ENCODE measurements around the gene PTK6.

The PTK6 gene

DNA sequence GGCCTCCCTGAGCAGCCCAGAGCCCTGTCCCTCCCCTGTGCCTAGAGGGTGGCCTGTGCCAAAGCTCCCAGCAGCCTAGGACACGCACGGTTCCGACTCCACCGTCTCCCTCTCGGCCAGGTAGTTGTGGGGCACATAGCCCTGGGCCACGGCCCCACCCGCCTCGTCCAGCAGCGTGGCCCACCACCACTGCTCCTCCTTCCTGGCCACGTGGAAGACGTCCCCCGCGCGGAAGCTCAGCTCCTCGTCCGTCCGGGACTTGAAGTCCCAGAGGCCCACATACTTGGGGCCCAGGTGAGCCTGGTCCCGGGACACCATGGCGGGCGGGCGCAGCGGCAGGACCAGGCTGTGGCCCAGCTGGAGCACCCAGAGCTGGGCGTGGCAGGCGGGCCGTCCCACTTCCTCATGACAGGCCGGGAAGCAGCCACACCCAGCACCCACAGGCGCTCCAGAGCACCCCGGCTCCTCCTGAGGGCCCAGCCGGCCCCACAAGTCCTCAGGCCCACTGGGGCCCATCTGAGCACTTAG lies at the start of gene PTK6:
Gene PTK6 (minus strand): TSS at position 380 of the 528 bp plus-strand sequence. CDS start 62 bp downstream, at position 318.
- Histone ChIP-seq H3K36me3 (ENCODE audit: control insufficient read depth, low read length) (no peaks in the 10 kb centered on the region), H3K27me3 (ENCODE audit: control insufficient read depth, low read length) (no peaks in the 10 kb centered on the region), H4K20me1 (ENCODE audit: control insufficient read depth, insufficient read depth, low read depth, low read length) (no peaks in the 10 kb centered on the region), H3F3A (ENCODE audit: control insufficient read depth, insufficient read depth) (no peaks in the 10 kb centered on the region), H3K4me1 (ENCODE audit: control insufficient read depth, low read length) (peaks cover 25% of the 10 kb centered on the region), H3K9me3 (ENCODE audit: control insufficient read depth, insufficient read depth, low read length) (no peaks in the 10 kb centered on the region), H3K9me2 (replicated peaks; ENCODE audit: control insufficient read depth, low read length) (no peaks in the 10 kb centered on the region), H3K27ac (ENCODE audit: low read depth, low read length) (peak within 1 kb of the TSS; percentile 36), H3K4me2 (ENCODE audit: low read length) (peak within 1 kb of the TSS; percentile 95), H3K79me2 (ENCODE audit: control insufficient read depth, low read length) (no peaks in the 10 kb centered on the region), H3K4me3 (ENCODE audit: low read length) (peak within 1 kb of the TSS; percentile 73)
- TF ChIP-seq CTCF (IDR thresholded peaks at IDR 0.05; ENCODE audit: low read depth, low read length, poor library complexity, severe bottlenecking) (no peak), EZH2phosphoT487 (IDR thresholded peaks at IDR 0.05; ENCODE audit: borderline replicate concordance, low read length) (no peak)

DNA sequence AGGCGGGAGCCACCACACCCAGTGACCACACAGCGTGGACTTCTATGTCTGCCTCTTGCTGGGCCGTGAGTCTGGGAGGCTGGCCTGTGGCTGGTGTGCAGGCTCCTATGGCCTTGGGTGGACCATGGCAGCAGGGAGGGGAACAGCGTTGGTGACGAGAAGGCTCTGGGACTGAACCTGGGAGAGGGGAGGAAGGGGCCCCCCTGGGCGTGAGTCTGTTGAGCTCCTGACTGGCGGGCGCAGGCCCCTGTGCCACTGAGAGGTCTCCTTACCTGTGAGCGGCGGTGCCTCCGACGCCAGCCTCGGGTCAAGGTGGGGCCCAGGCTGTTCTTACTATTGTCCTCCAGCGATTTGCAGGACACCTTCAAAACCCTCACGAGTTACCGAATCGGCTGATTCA lies 49.6 kb upstream of the PTK6 start:
- Histone ChIP-seq H3K27ac (ENCODE audit: low read depth, low read length) (no peak overlapping the region), H3K9me2 (replicated peaks; ENCODE audit: control insufficient read depth, low read length) (no peaks in the 10 kb centered on the region), H3K4me1 (ENCODE audit: control insufficient read depth, low read length) (no peaks in the 10 kb centered on the region), H3F3A (ENCODE audit: control insufficient read depth, insufficient read depth) (no peaks in the 10 kb centered on the region), H3K27me3 (ENCODE audit: control insufficient read depth, low read length) (no peaks in the 10 kb centered on the region), H3K36me3 (ENCODE audit: control insufficient read depth, low read length) (peaks cover 14% of the 10 kb centered on the region; the same call in 1 of the 2 replicates), H4K20me1 (ENCODE audit: control insufficient read depth, insufficient read depth, low read depth, low read length) (no peaks in the 10 kb centered on the region), H3K9me3 (ENCODE audit: control insufficient read depth, insufficient read depth, low read length) (no peaks in the 10 kb centered on the region), H3K4me3 (ENCODE audit: low read length) (no peak overlapping the region), H3K79me2 (ENCODE audit: control insufficient read depth, low read length) (no peaks in the 10 kb centered on the region), H3K4me2 (ENCODE audit: low read length) (no peak overlapping the region)
- TF ChIP-seq CTCF (IDR thresholded peaks at IDR 0.05; ENCODE audit: low read depth, low read length, poor library complexity, severe bottlenecking) (no peak), EZH2phosphoT487 (IDR thresholded peaks at IDR 0.05; ENCODE audit: borderline replicate concordance, low read length) (no peak)

DNA sequence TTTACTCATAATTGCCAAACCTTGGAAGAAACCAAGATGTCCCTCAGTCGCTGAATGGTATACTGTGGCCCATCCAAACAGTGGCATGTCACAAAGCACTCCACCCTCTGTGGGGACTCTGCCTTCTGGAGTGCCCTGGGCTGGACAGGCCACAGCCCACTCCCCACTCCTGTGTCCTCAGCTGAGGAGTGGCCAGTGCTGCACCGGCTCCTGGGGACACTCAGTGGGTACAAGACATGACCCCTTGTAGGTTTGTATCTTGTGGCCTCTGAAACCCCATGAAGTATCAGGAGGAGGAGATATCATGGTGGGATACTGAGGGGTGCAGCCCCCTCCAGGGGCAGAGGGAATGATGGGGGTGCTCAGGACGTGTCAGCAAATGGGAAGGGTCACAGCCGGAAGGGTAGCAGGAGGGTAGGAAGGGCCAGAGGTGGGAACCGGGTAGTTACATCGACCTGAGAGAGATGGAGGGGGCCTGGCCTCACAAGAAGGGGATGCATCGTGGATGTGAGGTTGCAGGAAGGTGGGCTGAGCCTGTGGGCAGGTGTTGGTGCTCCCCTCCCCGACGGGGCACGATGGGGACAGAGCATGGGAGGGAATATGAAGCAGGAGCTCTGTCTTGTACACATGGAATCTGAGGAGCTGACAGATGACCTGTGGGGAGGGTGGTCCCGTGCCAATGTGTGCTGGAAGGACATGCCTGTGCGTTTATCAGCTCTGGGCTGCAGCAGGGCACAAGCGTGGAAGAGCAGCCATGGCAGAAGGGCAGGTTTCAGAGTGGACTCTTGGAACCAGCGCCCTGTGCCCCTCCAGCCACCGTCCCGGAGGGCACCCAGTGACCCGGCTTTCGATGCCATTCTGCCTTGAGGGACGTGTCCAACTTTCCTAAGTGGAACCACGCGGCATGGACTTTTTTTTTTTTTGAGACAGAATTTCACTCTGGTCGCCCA lies 48.7 kb upstream of the PTK6 start:
- TF ChIP-seq EZH2phosphoT487 (IDR thresholded peaks at IDR 0.05; ENCODE audit: borderline replicate concordance, low read length): no peak
- no peak for TF ChIP-seq CTCF (IDR thresholded peaks at IDR 0.05; ENCODE audit: low read depth, low read length, poor library complexity, severe bottlenecking)
- Histone ChIP-seq H3K36me3 (ENCODE audit: control insufficient read depth, low read length) (peaks cover 7% of the 10 kb centered on the region; the same call in 1 of the 2 replicates), H3K79me2 (ENCODE audit: control insufficient read depth, low read length) (no peaks in the 10 kb centered on the region), H3K27me3 (ENCODE audit: control insufficient read depth, low read length) (peaks cover 5% of the 10 kb centered on the region; the same call in 1 of the 2 replicates), H3K27ac (ENCODE audit: low read depth, low read length) (no peak overlapping the region), H3K9me2 (replicated peaks; ENCODE audit: control insufficient read depth, low read length) (no peaks in the 10 kb centered on the region), H3K9me3 (ENCODE audit: control insufficient read depth, insufficient read depth, low read length) (no peaks in the 10 kb centered on the region), H4K20me1 (ENCODE audit: control insufficient read depth, insufficient read depth, low read depth, low read length) (no peaks in the 10 kb centered on the region), H3K4me1 (ENCODE audit: control insufficient read depth, low read length) (no peaks in the 10 kb centered on the region), H3K4me2 (ENCODE audit: low read length) (no peak overlapping the region), H3F3A (ENCODE audit: control insufficient read depth, insufficient read depth) (no peaks in the 10 kb centered on the region), H3K4me3 (ENCODE audit: low read length) (no peak overlapping the region)
